Upper lobe of right lung (tissue), 1 donor: ENCODE results near the gene TMOD3. TPM values are rescaled to one million over a fixed set of nuclear protein-coding genes. Genes with fewer than 3 reads are reported as not detected.

ENCODE experiments used
- ATAC-seq: fragments of 200-7000 bp; cut with Tn5 transposase; one replicate; pipeline ENCODE4 v1.9.1; 2020; ENCODE audit warnings: mild to moderate bottlenecking, moderate library complexity
- DNase-seq: peaks from one replicate; pipeline ENCODE4 v3.0.0-alpha.2; 2020
- H3K27ac ChIP-seq: fragments of 200-600 bp; one replicate; pipeline ENCODE4 v1.8.0; 2022
- H3K27me3 ChIP-seq: fragments of 200-600 bp; one replicate; pipeline ENCODE4 v1.8.0; 2022; ENCODE audit warnings: mild to moderate bottlenecking
- H3K36me3 ChIP-seq: fragments of 200-600 bp; one replicate; pipeline ENCODE4 v1.8.0; 2022
- H3K4me1 ChIP-seq: fragments of 200-600 bp; one replicate; pipeline ENCODE4 v1.8.0; 2022
- H3K4me3 ChIP-seq: fragments of 200-600 bp; one replicate; pipeline ENCODE4 v1.8.0; 2022; ENCODE audit warnings: mild to moderate bottlenecking
- H3K9me3 ChIP-seq: fragments of 200-600 bp; one replicate; pipeline ENCODE4 v1.8.0; 2022
- intact Hi-C: fragments of 100-400 bp; cut with DNase I; formaldehyde crosslinking; loops from one replicate; pipeline ENCODE4 v1.11.0; 2022
- total RNA-seq: library from RNA; stranded (reverse); fragmentation: NEBNext Ultra II Directional; extraction: Animal tissue kit (Norgen Biotek cat#: 25700); gene quantifications from one replicate; pipeline ENCODE4 v1.2.1, GENCODE V29; 2021
- TF ChIP-seq, protein P1 (sequence below): fragments of 200-600 bp; IDR thresholded peaks from one replicate; pipeline ENCODE4 v1.8.0; 2022; ENCODE audit warnings: antibody characterized with exemption
- donor health status: DM: no; HTN: yes; CAD: no; lungs with severe emphysema.

The TMOD3 gene
- total RNA-seq, 1 donor from 2014 or later, result 78.4 TPM

DNA sequence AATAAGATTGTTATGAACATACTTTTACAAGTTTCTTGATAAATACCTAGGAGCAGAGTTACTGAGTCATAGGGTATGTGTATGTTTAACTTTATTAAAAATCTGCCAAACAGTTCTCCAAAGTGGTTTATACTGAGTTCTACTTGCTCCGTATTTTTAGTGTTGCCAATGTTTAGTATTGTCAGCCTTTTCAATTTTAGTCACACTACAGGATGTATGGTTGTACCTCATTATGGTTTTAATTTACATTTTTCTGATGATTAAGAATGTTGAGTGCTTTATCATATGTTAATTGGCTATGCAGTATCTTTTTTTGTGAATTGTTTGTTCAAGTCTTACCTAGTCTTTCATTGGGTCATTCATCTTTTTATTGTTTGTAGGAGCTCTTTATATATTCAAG, 4.3 kb downstream of the TMOD3 start:
- H3K4me3 ChIP-seq, result no peak overlapping the region
- peaks cover 76% of the 10 kb centered on the region for H3K4me1 ChIP-seq
- H3K27ac ChIP-seq, result no peak overlapping the region
- DNase-seq, result no peak
- TF ChIP-seq, protein P1, sequence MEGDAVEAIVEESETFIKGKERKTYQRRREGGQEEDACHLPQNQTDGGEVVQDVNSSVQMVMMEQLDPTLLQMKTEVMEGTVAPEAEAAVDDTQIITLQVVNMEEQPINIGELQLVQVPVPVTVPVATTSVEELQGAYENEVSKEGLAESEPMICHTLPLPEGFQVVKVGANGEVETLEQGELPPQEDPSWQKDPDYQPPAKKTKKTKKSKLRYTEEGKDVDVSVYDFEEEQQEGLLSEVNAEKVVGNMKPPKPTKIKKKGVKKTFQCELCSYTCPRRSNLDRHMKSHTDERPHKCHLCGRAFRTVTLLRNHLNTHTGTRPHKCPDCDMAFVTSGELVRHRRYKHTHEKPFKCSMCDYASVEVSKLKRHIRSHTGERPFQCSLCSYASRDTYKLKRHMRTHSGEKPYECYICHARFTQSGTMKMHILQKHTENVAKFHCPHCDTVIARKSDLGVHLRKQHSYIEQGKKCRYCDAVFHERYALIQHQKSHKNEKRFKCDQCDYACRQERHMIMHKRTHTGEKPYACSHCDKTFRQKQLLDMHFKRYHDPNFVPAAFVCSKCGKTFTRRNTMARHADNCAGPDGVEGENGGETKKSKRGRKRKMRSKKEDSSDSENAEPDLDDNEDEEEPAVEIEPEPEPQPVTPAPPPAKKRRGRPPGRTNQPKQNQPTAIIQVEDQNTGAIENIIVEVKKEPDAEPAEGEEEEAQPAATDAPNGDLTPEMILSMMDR, result no peak
- no peaks in the 10 kb centered on the region for H3K36me3 ChIP-seq
- ATAC-seq, result no peak
- H3K27me3 ChIP-seq, result no peaks in the 10 kb centered on the region
- no peaks in the 10 kb centered on the region for H3K9me3 ChIP-seq
- intact Hi-C loops, result no loop called here

DNA sequence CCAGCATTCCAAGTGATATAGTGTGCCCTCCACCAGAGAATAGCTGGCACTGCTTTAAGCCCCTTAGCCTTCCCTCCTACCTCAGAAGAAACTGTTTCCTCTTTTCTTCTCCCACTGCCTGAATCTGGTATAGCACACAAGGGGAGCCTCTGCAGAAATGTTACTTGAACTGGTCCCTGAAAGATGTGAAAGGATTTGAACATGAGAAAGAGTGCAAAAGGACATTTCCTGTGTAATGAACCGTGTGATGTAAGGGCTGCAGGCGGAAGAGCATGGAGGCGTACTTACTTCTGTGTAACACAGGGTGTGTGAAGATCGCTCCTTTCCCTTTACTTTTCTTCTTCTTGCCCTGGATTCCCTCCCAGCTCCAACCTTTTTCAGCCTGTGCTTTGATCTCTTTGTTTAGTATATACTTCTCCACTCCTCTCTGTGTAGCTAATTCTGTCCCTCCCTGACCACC, 8.4 kb downstream of the TMOD3 start:
- no peaks in the 10 kb centered on the region for H3K36me3 ChIP-seq
- H3K4me1 ChIP-seq, result peaks cover 84% of the 10 kb centered on the region
- H3K27ac ChIP-seq, result peak overlapping the region; percentile 51
- no peaks in the 10 kb centered on the region for H3K9me3 ChIP-seq
- H3K27me3 ChIP-seq, result no peaks in the 10 kb centered on the region
- ATAC-seq, result peak; percentile 83
- H3K4me3 ChIP-seq, result no peak overlapping the region
- no peak for DNase-seq
- intact Hi-C loops, result no loop called here
- TF ChIP-seq, protein P1, result no peak

DNA sequence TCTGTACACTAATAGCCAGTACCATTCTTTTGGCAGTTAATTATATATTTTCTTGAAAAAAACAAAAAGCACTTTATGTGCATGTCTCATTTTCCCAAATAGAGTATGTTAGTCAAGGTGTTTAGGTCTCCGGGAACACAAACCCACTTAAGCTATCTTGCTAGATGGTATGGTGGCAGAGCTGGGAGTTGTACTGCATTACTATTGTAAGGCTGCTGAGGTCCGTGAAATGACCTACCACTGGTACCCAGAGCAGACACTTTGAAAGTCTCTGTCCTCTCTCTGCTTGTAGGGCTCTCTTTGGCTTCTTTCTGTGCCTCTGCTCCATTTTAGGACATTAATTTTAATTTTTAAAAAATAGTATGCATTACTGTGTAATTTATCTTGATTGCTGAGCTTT, 8.8 kb downstream of the TMOD3 start:
- intact Hi-C loops, result no loop called here
- ATAC-seq (no peak), DNase-seq (no peak)
- TF ChIP-seq, protein P1, result no peak
- no peaks in the 10 kb centered on the region for H3K36me3 ChIP-seq
- no peak overlapping the region for H3K4me3 ChIP-seq
- H3K9me3 ChIP-seq, result no peaks in the 10 kb centered on the region
- H3K27ac ChIP-seq, result peak overlapping the region; percentile 51
- no peaks in the 10 kb centered on the region for H3K27me3 ChIP-seq
- peaks cover 84% of the 10 kb centered on the region for H3K4me1 ChIP-seq

DNA sequence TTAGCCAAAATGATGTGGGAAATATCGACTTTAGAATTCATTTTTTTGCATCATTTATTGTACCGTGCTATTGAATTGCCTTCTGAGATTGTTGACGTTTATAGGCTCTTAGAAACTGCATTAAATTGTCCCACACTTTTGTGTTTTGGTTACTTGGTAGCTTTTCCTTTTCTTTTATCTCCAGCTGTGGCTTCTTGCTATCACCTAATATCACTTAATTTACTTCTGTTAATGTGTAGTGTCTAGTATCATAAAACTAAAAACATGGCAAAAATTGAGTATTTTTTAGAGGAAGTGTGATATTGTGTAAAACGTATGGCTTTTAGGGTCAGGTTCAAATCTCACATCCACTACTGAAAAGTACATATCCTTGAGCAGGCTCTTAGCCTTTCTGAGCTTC, 11.2 kb downstream of the TMOD3 start:
- Histone ChIP-seq H3K4me1 (peaks cover 89% of the 10 kb centered on the region), H3K9me3 (no peaks in the 10 kb centered on the region), H3K27me3 (no peaks in the 10 kb centered on the region), H3K4me3 (no peak overlapping the region), H3K36me3 (no peaks in the 10 kb centered on the region), H3K27ac (no peak overlapping the region)
- intact Hi-C loops, result no loop called here
- TF ChIP-seq, protein P1, result no peak
- ATAC-seq (no peak), DNase-seq (no peak)

DNA sequence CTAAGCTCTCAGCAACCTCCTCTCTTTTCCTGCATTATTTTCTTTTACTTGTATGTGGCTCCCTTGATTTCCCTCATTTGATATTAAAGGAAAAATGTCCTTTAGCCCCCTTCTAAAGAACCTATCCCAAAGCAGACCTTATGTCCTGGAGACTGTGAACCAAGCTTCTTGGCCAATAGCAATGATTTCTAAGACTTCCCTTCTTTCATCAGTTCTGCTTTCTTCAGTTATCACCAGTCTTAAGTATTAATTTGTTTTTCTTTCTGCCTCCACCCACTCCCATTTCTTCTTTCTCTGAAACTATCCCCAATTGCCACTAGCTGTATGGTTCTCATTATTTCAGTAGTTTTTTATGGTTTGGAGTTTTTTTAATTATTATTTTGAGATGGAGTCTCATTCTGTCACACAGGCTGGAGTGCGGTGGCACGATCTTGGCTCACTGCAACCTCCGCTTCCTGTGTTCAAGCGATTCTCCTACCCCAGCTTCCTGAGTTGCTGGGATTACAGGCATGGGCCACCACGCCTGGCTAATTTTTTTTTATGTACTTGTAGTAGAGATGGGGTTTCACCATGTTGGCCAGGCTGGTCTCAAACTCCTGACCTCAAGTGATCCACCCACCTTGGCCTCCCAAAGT, 12.1 kb downstream of the TMOD3 start:
- intact Hi-C loops, result no loop called here
- Histone ChIP-seq H3K36me3 (no peaks in the 10 kb centered on the region), H3K9me3 (no peaks in the 10 kb centered on the region), H3K4me1 (peaks cover 89% of the 10 kb centered on the region), H3K4me3 (no peak overlapping the region), H3K27me3 (no peaks in the 10 kb centered on the region), H3K27ac (peak overlapping the region; percentile 48)
- TF ChIP-seq, protein P1, result no peak
- peak; percentile 66 for DNase-seq
- peak; percentile 52 for ATAC-seq

DNA sequence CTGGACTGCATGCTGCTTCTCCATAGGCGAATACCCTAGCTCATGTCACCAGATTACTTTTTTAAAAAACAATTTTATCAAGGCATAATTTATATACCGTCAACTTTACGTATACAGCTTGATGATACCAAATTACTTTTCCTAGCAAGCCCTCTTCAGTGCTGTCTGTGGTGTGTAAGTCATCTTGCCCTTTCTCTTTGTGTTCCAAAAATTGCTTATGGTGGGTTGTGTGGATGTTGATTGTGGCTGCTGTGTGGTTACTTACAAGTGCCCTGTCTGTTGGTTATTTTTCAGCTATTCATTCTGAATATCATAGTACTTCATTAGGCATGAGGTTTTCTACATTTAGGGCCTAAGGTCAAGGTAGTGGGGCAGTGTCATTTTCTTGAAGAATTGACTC, 12.8 kb downstream of the TMOD3 start:
- TF ChIP-seq, protein P1, result no peak
- Histone ChIP-seq H3K9me3 (no peaks in the 10 kb centered on the region), H3K4me1 (peaks cover 89% of the 10 kb centered on the region), H3K27me3 (no peaks in the 10 kb centered on the region), H3K4me3 (no peak overlapping the region), H3K27ac (peak overlapping the region; percentile 48), H3K36me3 (no peaks in the 10 kb centered on the region)
- ATAC-seq (no peak), DNase-seq (no peak)
- intact Hi-C loops, result no loop called here
